GM12878 (cell line): ENCODE measurements around the gene WDR72. TPM values are rescaled to one million over a fixed set of nuclear protein-coding genes. Genes with fewer than 3 reads are reported as not detected.

Experiments
- ATAC-seq: fragments of 200-7000 bp; cut with Tn5 transposase; 3 replicates; pipeline ENCODE4 v1.9.1; 2020; ENCODE audit warnings: mild to moderate bottlenecking, moderate library complexity
- BruUV-seq: library from RNA; stranded (reverse); fragments of 400-500 nt; replicated peaks from 2 replicates; lab custom pipeline; 2021; lab: Mats Ljungman, UMichigan
- CTCF ChIA-PET: fragments of 300-600 bp; sonication (Branson Sonifier 250); formaldehyde crosslinking; extraction: SDS; loops from one replicate; lab custom pipeline; 2021; ENCODE audit warnings: inconsistent platforms; lab: Yijun Ruan, JAX
- POLR2A ChIA-PET: fragments of 350-600 bp; formaldehyde crosslinking; extraction: SDS; loops from one replicate; lab custom pipeline; 2021; ENCODE audit warnings: inconsistent platforms; lab: Charles Lee
- RAD21 ChIA-PET: fragments of 300-600 bp; sonication (Branson Sonifier 250); formaldehyde crosslinking; loops from one replicate; lab custom pipeline; 2023; ENCODE audit warnings: antibody characterized with exemption; ENCODE audit not compliant: unreplicated experiment; lab: Charles Lee
- SMC1A ChIA-PET: fragments of 300-600 bp; sonication (Branson Sonifier 250); formaldehyde crosslinking; loops from one replicate; lab custom pipeline; 2023; ENCODE audit not compliant: unreplicated experiment, uncharacterized antibody; lab: Charles Lee
- DNase-seq: peaks from one replicate; pipeline ENCODE4 v3.0.0-alpha.2; 2011; ENCODE audit warnings: low read depth, low spot score
- FAIRE-seq: peaks from 3 replicates; lab custom pipeline; 2011; peaks lifted over from hg19 to GRCh38; lab: Jason Lieb, UNC
- H2AFZ ChIP-seq: 2 replicates; pipeline ENCODE4 v1.6.0; 2011; ENCODE audit warnings: low read depth, low read length, control low read depth; ENCODE audit not compliant: control insufficient read depth
- H3K27ac ChIP-seq: 2 replicates; pipeline ENCODE4 v1.5.1; 2011; ENCODE audit warnings: control low read depth; ENCODE audit not compliant: control insufficient read depth, insufficient read depth
- H3K27me3 ChIP-seq, 2 experiments: replicated peaks in 1 of 2; 2 replicates each; pipeline versions ENCODE4 v1.6.0 to v1.6.1; 2011; ENCODE audit warnings: low read length in 1 of 2; ENCODE audit not compliant: control insufficient read depth in 2 of 2, insufficient read depth in 2 of 2
- H3K36me3 ChIP-seq, 2 experiments: 2 replicates each; pipeline ENCODE4 v1.5.1; 2011; ENCODE audit warnings: low read length in 1 of 2; ENCODE audit not compliant: control insufficient read depth in 2 of 2, insufficient read depth in 2 of 2
- H3K4me1 ChIP-seq: 2 replicates; pipeline ENCODE4 v1.6.1; 2011; ENCODE audit warnings: mild to moderate bottlenecking, low read length, moderate library complexity, mixed read lengths; ENCODE audit not compliant: control insufficient read depth, insufficient read depth
- H3K4me2 ChIP-seq: 2 replicates; pipeline ENCODE4 v1.6.0; 2011; ENCODE audit warnings: control low read depth; ENCODE audit not compliant: control insufficient read depth, insufficient read depth
- H3K4me3 ChIP-seq: fragments of 200-600 bp; sonication (generic); 2 replicates; pipeline ENCODE4 v1.5.1; 2016
- H3K79me2 ChIP-seq: 2 replicates; pipeline ENCODE4 v1.6.0; 2011; ENCODE audit warnings: low read length; ENCODE audit not compliant: control insufficient read depth, insufficient read depth
- H3K9ac ChIP-seq: 2 replicates; pipeline ENCODE4 v1.8.0; 2011; ENCODE audit warnings: low read length, control low read depth, mixed read lengths; ENCODE audit not compliant: control insufficient read depth, insufficient read depth
- H3K9me3 ChIP-seq: replicated peaks from 3 replicates; pipeline ENCODE4 v1.5.1; 2011; ENCODE audit warnings: mild to moderate bottlenecking, low read length; ENCODE audit not compliant: control insufficient read depth, insufficient read depth
- H4K20me1 ChIP-seq: 2 replicates; pipeline ENCODE4 v1.6.0; 2011; ENCODE audit not compliant: control insufficient read depth, insufficient read depth
- CEBPB ChIP-seq, 2 experiments: fragments of 150-350 bp in 1 of 2; IDR thresholded peaks; 2 replicates each; pipeline ENCODE4 v1.6.1; 2012 to 2014; ENCODE audit warnings: low read depth in 2 of 2, low read length in 2 of 2, borderline replicate concordance in 1 of 2, inconsistent platforms in 1 of 2
- CUX1 ChIP-seq: IDR thresholded peaks from 2 replicates; pipeline ENCODE4 v1.6.1; 2012; ENCODE audit warnings: improper control_type of control experiment, low read depth, low read length; ENCODE audit not compliant: insufficient replicate concordance
- IKZF2 ChIP-seq, 2 experiments: fragments of 450-650 bp; IDR thresholded peaks; 2 replicates each; pipeline ENCODE4 v1.6.1; 2017; ENCODE audit warnings: mild to moderate bottlenecking in 2 of 2, moderate library complexity in 2 of 2
- IRF5 ChIP-seq: fragments of 450-650 bp; IDR thresholded peaks from 2 replicates; pipeline ENCODE4 v1.6.1; 2017; ENCODE audit warnings: borderline replicate concordance
- LARP7 ChIP-seq: fragments of 450-650 bp; IDR thresholded peaks from 2 replicates; pipeline ENCODE4 v1.6.1; 2017; ENCODE audit warnings: mild to moderate bottlenecking
- MAX ChIP-seq: IDR thresholded peaks from 2 replicates; pipeline ENCODE4 v1.6.1; 2012; ENCODE audit warnings: low read depth, low read length, improper control_type of control experiment
- MEF2A ChIP-seq: IDR thresholded peaks from 2 replicates; pipeline ENCODE4 v1.6.1; 2011; ENCODE audit warnings: low read depth, mild to moderate bottlenecking, low read length, moderate library complexity; ENCODE audit not compliant: insufficient read depth
- MEF2B ChIP-seq: fragments of 450-650 bp; IDR thresholded peaks from 2 replicates; pipeline ENCODE4 v1.6.1; 2018; ENCODE audit warnings: mild to moderate bottlenecking, moderate library complexity; ENCODE audit not compliant: partially characterized antibody, poor library complexity, severe bottlenecking
- MYB ChIP-seq: fragments of 150-350 bp; IDR thresholded peaks from 2 replicates; pipeline ENCODE4 v1.6.1; 2014; ENCODE audit warnings: mild to moderate bottlenecking, low read depth, low read length, borderline replicate concordance
- NFYA ChIP-seq: IDR thresholded peaks from 2 replicates; pipeline ENCODE4 v1.6.1; 2011; ENCODE audit warnings: low read depth, mild to moderate bottlenecking, low read length, improper control_type of control experiment, borderline replicate concordance
- PAX5 ChIP-seq: IDR thresholded peaks from 2 replicates; pipeline ENCODE4 v1.6.1; 2011; ENCODE audit warnings: low read depth, low read length, borderline replicate concordance
- RBBP5 ChIP-seq: fragments of 200-600 bp; sonication (generic); conservative IDR thresholded peaks from 2 replicates; pipeline ENCODE4 v1.6.1; 2016
- SP1 ChIP-seq: IDR thresholded peaks from one replicate; pipeline ENCODE4 v1.6.1; 2011; ENCODE audit warnings: low read depth, low read length
- TARDBP ChIP-seq: IDR thresholded peaks from 2 replicates; pipeline ENCODE4 v1.6.1; 2016; ENCODE audit warnings: borderline replicate concordance
- USF1 ChIP-seq: IDR thresholded peaks from 2 replicates; pipeline ENCODE4 v1.6.1; 2011; ENCODE audit warnings: borderline replicate concordance, low read depth, mild to moderate bottlenecking, moderate library complexity, mixed read lengths, low read length; ENCODE audit not compliant: insufficient read depth; ENCODE audit errors: extremely low read length
- YY1 ChIP-seq: IDR thresholded peaks from 2 replicates; pipeline ENCODE4 v1.6.1; 2011; ENCODE audit warnings: low read depth, mild to moderate bottlenecking, low read length
- ZNF24 ChIP-seq: fragments of 450-650 bp; IDR thresholded peaks from 2 replicates; pipeline ENCODE4 v1.6.1; 2017; ENCODE audit warnings: antibody characterized with exemption, mild to moderate bottlenecking
- WGBS: methylation state at CpG from one replicate; pipeline ENCODE4 v1.1.6; 2016; ENCODE audit warnings: low lambda C conversion rate; ENCODE audit not compliant: insufficient replicate concordance, insufficient coverage; ENCODE audit errors: missing lambda C conversion rate; 5-methylcytosine and 5-hydroxymethylcytosine counted together
- in situ Hi-C: fragments of 300-500 bp; cut with MboI; formaldehyde crosslinking; loops from 9 replicates; pipeline ENCODE4 v1.14.3; 2018; ENCODE audit warnings: mixed read lengths
- intact Hi-C: fragments of 100-400 bp; cut with micrococcal nuclease; formaldehyde crosslinking; loops from one replicate; pipeline ENCODE4 v1.14.2; 2022; ENCODE audit not compliant: unreplicated experiment
- polyA plus RNA-seq, 11 experiments: library from polyadenylated mRNA; depleted of rRNA in 4 of 11; unstranded in 6 of 11; stranded (reverse) in 5 of 11; fragments of >200 nt; fragmentation: Nextera tagmentation in 4 of 11; fragmentation: Illumina TruSeq in 1 of 11; extraction: Ambion mirVana in 4 of 11; extraction: Trizol in 1 of 11; gene quantifications; 1 replicate in 1 of 11; 2 replicates in 10 of 11; pipeline versions ENCODE4 v1.2.1 to v1.2.3, GENCODE V29; 2011 to 2016; ENCODE audit warnings: inconsistent platforms in 2 of 11, missing spikeins in 2 of 11, low read depth in 1 of 11
- total RNA-seq, 4 experiments: library from RNA; depleted of rRNA in 3 of 4; stranded (reverse); fragments of >200 nt in 3 of 4; fragmentation: Illumina TruSeq in 1 of 4; extraction: Trizol in 1 of 4; gene quantifications; 2 replicates each; pipeline versions ENCODE4 v1.2.1 to v1.2.3, GENCODE V29; 2013 to 2021

Gene WDR72
- total and polyA plus RNA-seq, 10 of the 15 experiments (the other 5 are each of a cell fraction or from before 2014, with no cell fraction given), result 0.03 TPM; not detected in 9

- Histone ChIP-seq H3K27me3 (no peaks in the 10 kb centered on the region), H3K27ac (no peak overlapping the region), H3K4me3 (no peak overlapping the region), H3K4me1 (no peaks in the 10 kb centered on the region), H2AFZ (no peak overlapping the region), H3K9ac (no peak overlapping the region), H3K9me3 (no peaks in the 10 kb centered on the region), H3K79me2 (no peaks in the 10 kb centered on the region), H3K4me2 (no peak overlapping the region), H4K20me1 (no peaks in the 10 kb centered on the region), H3K36me3 (no peaks in the 10 kb centered on the region)
- ATAC-seq, result no peak
- no TSS peak for BruUV-seq
- no peak for DNase-seq
- no peak for FAIRE-seq
- SMC1A ChIA-PET, result no interaction called here
- RAD21 ChIA-PET, result no interaction called here
- POLR2A ChIA-PET, result no interaction called here
- CTCF ChIA-PET, result no interaction called here
- in situ Hi-C loops (no loop called here), intact Hi-C loops (no loop called here)
- WGBS, result 10% methylated on average over 1 of the region's 1 CpG
- no peak for TF ChIP-seq IRF5
- no peak for TF ChIP-seq MEF2B
- TF ChIP-seq SP1, result no peak
- TF ChIP-seq NFYA, result no peak
- no peak for TF ChIP-seq MYB
- no peak for TF ChIP-seq MEF2A
- TF ChIP-seq CEBPB (IDR thresholded peaks at IDR 0.05; ENCODE audit: borderline replicate concordance in 1 of 2, low read depth in 2 of 2, low read length in 2 of 2), result no peak
- no peak for TF ChIP-seq MAX
- TF ChIP-seq LARP7, result no peak
- no peak for TF ChIP-seq RBBP5
- no peak for TF ChIP-seq TARDBP
- no peak for TF ChIP-seq CUX1
- TF ChIP-seq YY1, result no peak
- TF ChIP-seq IKZF2 (IDR thresholded peaks at IDR 0.05), result no peak
- no peak for TF ChIP-seq PAX5
- no peak for TF ChIP-seq USF1
- TF ChIP-seq ZNF24, result no peak
Measured at GRCh38 chr15:53482055-53482454, 277.4 kb downstream of the WDR72 start.
